Stimulated activated CD4-positive, alpha-beta T cell treated with anti-CD3 and anti-CD28 coated beads, Interleukin-4, amount 100 ng/mL, for 24 hours (primary cell): Measurements from ENCODE around the gene CER1.
A peak's percentile ranks its signal among the peaks of the same experiment; 100 is the strongest.

Experiments
- DNase-seq: peaks from one replicate; pipeline ENCODE4 v3.0.0-alpha.2; 2020

CER1 gene

GRCh38 chr9:14722391-14723035 is at the start of gene CER1:
Gene CER1 (minus strand): TSS chr9:14722733. CDS start chr9:14722672, 61 bp downstream.
- DNase-seq = no peak

GRCh38 chr9:14770592-14770991 is 48.1 kb upstream of the CER1 start:
- no peak for DNase-seq

- DNase-seq = no peak
Observed at GRCh38 chr9:14769230-14769571, 46.7 kb upstream of the CER1 start.

- DNase-seq = peak; percentile 7
Observed at GRCh38 chr9:14768405-14769229, 46.1 kb upstream of the CER1 start.

GRCh38 chr9:14766299-14766698 is 43.8 kb upstream of the CER1 start:
- no peak for DNase-seq

GRCh38 chr9:14761584-14761983 is 39.1 kb upstream of the CER1 start:
- DNase-seq = no peak

GRCh38 chr9:14760060-14760459 is 37.5 kb upstream of the CER1 start:
- no peak for DNase-seq

GRCh38 chr9:14756291-14756690 is 33.8 kb upstream of the CER1 start:
- DNase-seq = no peak

- DNase-seq = no peak
Observed at GRCh38 chr9:14752871-14753270, 30.3 kb upstream of the CER1 start.

GRCh38 chr9:14752271-14752670 is 29.7 kb upstream of the CER1 start:
- no peak for DNase-seq

- no peak for DNase-seq
Observed at GRCh38 chr9:14750821-14751220, 28.3 kb upstream of the CER1 start.

GRCh38 chr9:14749741-14750211 is 27.2 kb upstream of the CER1 start:
- DNase-seq = no peak

- no peak for DNase-seq
Observed at GRCh38 chr9:14748373-14748772, 25.8 kb upstream of the CER1 start.

- DNase-seq = no peak
Observed at GRCh38 chr9:14747111-14747510, 24.6 kb upstream of the CER1 start.

- DNase-seq = no peak
Observed at GRCh38 chr9:14746626-14747025, 24.1 kb upstream of the CER1 start.

GRCh38 chr9:14744768-14745167 is 22.2 kb upstream of the CER1 start:
- DNase-seq = no peak

- no peak for DNase-seq
Observed at GRCh38 chr9:14741369-14741768, 18.8 kb upstream of the CER1 start.

GRCh38 chr9:14733133-14733532 is 10.6 kb upstream of the CER1 start:
- no peak for DNase-seq

GRCh38 chr9:14731294-14731981 is 8.9 kb upstream of the CER1 start:
- DNase-seq = no peak

- DNase-seq = no peak
Observed at GRCh38 chr9:14730461-14730898, 7.9 kb upstream of the CER1 start.

- DNase-seq = no peak
Observed at GRCh38 chr9:14723301-14723700, 768 bp upstream of the CER1 start.

GRCh38 chr9:14719231-14719923 is 3.2 kb downstream of the CER1 start:
- DNase-seq = no peak

- no peak for DNase-seq
Observed at GRCh38 chr9:14715102-14715501, 7.4 kb downstream of the CER1 start.
